Measurements from ENCODE around the gene STK11.

GRCh38 chr19:1159864-1160595 lies 45.5 kb upstream of the STK11 start:
- TF ChIP-seq, protein P1, sequence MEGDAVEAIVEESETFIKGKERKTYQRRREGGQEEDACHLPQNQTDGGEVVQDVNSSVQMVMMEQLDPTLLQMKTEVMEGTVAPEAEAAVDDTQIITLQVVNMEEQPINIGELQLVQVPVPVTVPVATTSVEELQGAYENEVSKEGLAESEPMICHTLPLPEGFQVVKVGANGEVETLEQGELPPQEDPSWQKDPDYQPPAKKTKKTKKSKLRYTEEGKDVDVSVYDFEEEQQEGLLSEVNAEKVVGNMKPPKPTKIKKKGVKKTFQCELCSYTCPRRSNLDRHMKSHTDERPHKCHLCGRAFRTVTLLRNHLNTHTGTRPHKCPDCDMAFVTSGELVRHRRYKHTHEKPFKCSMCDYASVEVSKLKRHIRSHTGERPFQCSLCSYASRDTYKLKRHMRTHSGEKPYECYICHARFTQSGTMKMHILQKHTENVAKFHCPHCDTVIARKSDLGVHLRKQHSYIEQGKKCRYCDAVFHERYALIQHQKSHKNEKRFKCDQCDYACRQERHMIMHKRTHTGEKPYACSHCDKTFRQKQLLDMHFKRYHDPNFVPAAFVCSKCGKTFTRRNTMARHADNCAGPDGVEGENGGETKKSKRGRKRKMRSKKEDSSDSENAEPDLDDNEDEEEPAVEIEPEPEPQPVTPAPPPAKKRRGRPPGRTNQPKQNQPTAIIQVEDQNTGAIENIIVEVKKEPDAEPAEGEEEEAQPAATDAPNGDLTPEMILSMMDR (IDR thresholded peaks at IDR 0.05), result no peak
- TF ChIP-seq POLR2A (IDR thresholded peaks at IDR 0.05), result no peak

Data from lower leg skin (tissue), 3 donors.